ENCODE results near the gene RTP2. TPM values are rescaled to one million over a fixed set of nuclear protein-coding genes. Genes with fewer than 3 reads are reported as not detected.
A peak's percentile ranks its signal among the peaks of the same experiment; 100 is the strongest.

The RTP2 gene
- total RNA-seq, 1 experiment from 2014 or later, result not detected

DNA sequence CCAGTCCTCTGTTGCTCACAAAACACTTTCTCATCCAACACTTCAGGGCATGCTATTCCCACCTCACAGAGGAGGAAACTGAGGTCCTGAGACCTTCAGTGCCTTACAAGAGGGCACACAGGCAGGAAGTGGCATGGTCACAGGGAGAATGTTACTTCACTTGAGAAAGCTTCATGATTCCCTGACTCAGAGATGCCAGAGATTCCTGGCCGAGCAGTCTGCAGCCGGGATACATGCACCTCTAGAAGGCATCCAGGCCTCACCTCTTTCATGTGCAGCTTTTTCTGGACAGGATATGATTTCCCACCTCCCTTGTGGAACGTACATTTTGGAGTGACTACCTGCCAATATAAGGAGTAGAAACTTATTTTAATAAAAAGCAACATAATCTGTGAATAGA, 29.3 kb downstream of the RTP2 start:
- no TSS peak for BruUV-seq (replicated peaks)
- intact Hi-C loops (cut with micrococcal nuclease; ENCODE audit: unreplicated experiment), result no loop called here
- Histone ChIP-seq H3K9me3 (ENCODE audit: control insufficient read depth, insufficient read depth, low read depth, low read length) (no peaks in the 10 kb centered on the region), H3K4me3 (ENCODE audit: low read depth in 2 of 2, low read length in 2 of 2) (no peak overlapping the region), H3K4me1 (ENCODE audit: control insufficient read depth, insufficient read depth, low read length) (no peaks in the 10 kb centered on the region), H3K36me3 (ENCODE audit: control insufficient read depth, insufficient read depth, low read length) (no peaks in the 10 kb centered on the region), H3K27ac (ENCODE audit: low read length) (no peak overlapping the region), H3K27me3 (ENCODE audit: control insufficient read depth, insufficient read depth, low read length) (peaks cover 15% of the 10 kb centered on the region)
- in situ Hi-C loops (cut with HindIII; ENCODE audit: low pct_unique_long_range_greater_than_20kb, low sequenced_read_pairs), result no loop called here
- ATAC-seq (peak; percentile 67; the same call in 1 of the 2 replicates), DNase-seq (ENCODE audit: low read depth, low spot score) (no peak)
- TF ChIP-seq SIN3A (IDR thresholded peaks at IDR 0.05; ENCODE audit: borderline replicate concordance, insufficient read depth, low read depth, low read length), result no peak
- TF ChIP-seq TCF7L2 (IDR thresholded peaks at IDR 0.05; ENCODE audit: low read depth, low read length), result no peak
- TF ChIP-seq, protein P1, sequence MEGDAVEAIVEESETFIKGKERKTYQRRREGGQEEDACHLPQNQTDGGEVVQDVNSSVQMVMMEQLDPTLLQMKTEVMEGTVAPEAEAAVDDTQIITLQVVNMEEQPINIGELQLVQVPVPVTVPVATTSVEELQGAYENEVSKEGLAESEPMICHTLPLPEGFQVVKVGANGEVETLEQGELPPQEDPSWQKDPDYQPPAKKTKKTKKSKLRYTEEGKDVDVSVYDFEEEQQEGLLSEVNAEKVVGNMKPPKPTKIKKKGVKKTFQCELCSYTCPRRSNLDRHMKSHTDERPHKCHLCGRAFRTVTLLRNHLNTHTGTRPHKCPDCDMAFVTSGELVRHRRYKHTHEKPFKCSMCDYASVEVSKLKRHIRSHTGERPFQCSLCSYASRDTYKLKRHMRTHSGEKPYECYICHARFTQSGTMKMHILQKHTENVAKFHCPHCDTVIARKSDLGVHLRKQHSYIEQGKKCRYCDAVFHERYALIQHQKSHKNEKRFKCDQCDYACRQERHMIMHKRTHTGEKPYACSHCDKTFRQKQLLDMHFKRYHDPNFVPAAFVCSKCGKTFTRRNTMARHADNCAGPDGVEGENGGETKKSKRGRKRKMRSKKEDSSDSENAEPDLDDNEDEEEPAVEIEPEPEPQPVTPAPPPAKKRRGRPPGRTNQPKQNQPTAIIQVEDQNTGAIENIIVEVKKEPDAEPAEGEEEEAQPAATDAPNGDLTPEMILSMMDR (IDR thresholded peaks at IDR 0.05), result no peak
- TF ChIP-seq, protein P2, sequence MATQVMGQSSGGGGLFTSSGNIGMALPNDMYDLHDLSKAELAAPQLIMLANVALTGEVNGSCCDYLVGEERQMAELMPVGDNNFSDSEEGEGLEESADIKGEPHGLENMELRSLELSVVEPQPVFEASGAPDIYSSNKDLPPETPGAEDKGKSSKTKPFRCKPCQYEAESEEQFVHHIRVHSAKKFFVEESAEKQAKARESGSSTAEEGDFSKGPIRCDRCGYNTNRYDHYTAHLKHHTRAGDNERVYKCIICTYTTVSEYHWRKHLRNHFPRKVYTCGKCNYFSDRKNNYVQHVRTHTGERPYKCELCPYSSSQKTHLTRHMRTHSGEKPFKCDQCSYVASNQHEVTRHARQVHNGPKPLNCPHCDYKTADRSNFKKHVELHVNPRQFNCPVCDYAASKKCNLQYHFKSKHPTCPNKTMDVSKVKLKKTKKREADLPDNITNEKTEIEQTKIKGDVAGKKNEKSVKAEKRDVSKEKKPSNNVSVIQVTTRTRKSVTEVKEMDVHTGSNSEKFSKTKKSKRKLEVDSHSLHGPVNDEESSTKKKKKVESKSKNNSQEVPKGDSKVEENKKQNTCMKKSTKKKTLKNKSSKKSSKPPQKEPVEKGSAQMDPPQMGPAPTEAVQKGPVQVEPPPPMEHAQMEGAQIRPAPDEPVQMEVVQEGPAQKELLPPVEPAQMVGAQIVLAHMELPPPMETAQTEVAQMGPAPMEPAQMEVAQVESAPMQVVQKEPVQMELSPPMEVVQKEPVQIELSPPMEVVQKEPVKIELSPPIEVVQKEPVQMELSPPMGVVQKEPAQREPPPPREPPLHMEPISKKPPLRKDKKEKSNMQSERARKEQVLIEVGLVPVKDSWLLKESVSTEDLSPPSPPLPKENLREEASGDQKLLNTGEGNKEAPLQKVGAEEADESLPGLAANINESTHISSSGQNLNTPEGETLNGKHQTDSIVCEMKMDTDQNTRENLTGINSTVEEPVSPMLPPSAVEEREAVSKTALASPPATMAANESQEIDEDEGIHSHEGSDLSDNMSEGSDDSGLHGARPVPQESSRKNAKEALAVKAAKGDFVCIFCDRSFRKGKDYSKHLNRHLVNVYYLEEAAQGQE (IDR thresholded peaks at IDR 0.05; ENCODE audit: insufficient read depth in 1 of 2, low read depth in 2 of 2, low read length in 1 of 2), result no peak
- POLR2A ChIA-PET, result interaction anchor here (0.5 kb wide), 1 partner anchor 350 kb away, joined by 3 read pairs; no protein-coding TSS in a partner anchor
- CTCF ChIA-PET, result no interaction called here

DNA sequence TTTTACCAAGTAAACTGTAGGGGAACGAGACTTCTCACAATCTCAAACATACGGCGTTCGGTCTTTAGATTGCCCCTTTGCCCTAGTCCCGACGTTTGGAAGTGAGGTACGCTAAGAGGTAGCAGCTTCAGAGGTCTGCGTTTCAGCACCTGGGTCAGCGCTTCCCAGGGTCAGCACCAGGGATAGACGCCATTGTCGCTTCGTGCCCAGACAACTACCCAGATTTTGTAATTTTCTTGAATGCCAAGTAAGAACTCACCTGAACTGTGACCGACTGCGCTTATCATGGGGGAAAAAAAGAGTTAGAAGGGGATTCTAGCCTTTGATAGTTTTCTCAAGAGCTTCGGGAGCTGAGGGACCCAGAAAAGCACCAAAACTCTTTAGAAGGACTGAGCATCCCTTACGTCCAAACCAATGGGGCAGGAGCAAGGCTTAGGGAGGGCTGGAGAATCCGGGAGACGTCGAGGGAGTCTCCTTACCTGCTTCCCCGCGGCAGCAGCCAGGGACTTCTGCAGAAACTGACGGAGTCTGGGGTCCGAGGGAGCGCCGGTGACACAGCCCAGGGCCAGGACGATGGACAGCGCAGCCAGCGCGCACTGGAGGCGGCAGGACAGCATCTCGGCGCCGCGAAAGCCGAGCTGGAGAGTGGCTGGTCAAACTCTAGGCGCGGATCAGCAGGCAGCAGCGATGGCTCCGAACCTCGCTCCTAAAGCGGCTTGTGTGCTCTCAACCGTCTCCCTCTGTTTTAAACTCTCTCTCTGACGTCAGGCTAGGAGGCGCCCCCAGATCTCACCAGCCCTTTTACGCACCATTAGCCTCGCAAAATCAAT, 32.5 kb downstream of the RTP2 start, which contains the start of gene SST:
SST (minus strand) TSS at position 720 of the 830 bp plus-strand sequence; CDS start at position 617, 103 bp downstream.
- Histone ChIP-seq H3K27ac (ENCODE audit: low read length) (no peak within 1 kb of the TSS), H3K4me1 (ENCODE audit: control insufficient read depth, insufficient read depth, low read length) (no peaks in the 10 kb centered on the region), H3K9me3 (ENCODE audit: control insufficient read depth, insufficient read depth, low read depth, low read length) (no peaks in the 10 kb centered on the region), H3K36me3 (ENCODE audit: control insufficient read depth, insufficient read depth, low read length) (no peaks in the 10 kb centered on the region), H3K27me3 (ENCODE audit: control insufficient read depth, insufficient read depth, low read length) (peaks cover 22% of the 10 kb centered on the region), H3K4me3 (ENCODE audit: low read depth in 2 of 2, low read length in 2 of 2) (no peak within 1 kb of the TSS)
- TF ChIP-seq SIN3A (IDR thresholded peaks at IDR 0.05; ENCODE audit: borderline replicate concordance, insufficient read depth, low read depth, low read length) (0 out of 2 replicates have a peak, but pooled peaks have one; percentile 39), POLR2AphosphoS5 (IDR thresholded peaks at IDR 0.05; ENCODE audit: low read depth, low read length) (no peak), TCF7L2 (IDR thresholded peaks at IDR 0.05; ENCODE audit: low read depth, low read length) (no peak)
- TF ChIP-seq, protein P2 (IDR thresholded peaks at IDR 0.05; ENCODE audit: insufficient read depth in 1 of 2, low read depth in 2 of 2, low read length in 1 of 2), result peak; percentile 99 to 100
- no peak for DNase-seq (ENCODE audit: low read depth, low spot score)
- ChIA-PET CTCF (interaction anchor here (1.4 kb wide), 1 partner anchor 350 kb away, joined by 7 read pairs; no protein-coding TSS in a partner anchor), POLR2A (interaction anchor here (0.7 kb wide), 1 partner anchor 334 kb away, joined by 5 read pairs; no protein-coding TSS in a partner anchor)
- in situ Hi-C loops (cut with HindIII; ENCODE audit: low pct_unique_long_range_greater_than_20kb, low sequenced_read_pairs), result no loop called here
- 0 out of 2 replicates have a peak, but pooled peaks have one; percentile 58 for ATAC-seq
- no TSS peak for BruUV-seq (replicated peaks)
- intact Hi-C loops (cut with micrococcal nuclease; ENCODE audit: unreplicated experiment), result no loop called here
